ENCODE measurements around the gene ACTL7A. TPM values are rescaled to one million over a fixed set of nuclear protein-coding genes. Genes with fewer than 3 reads are reported as not detected.

Gene ACTL7A
- total and polyA plus RNA-seq, 2 of the 13 experiments (the other 11 are each of a cell fraction or from before 2014, with no cell fraction given) = not detected

DNA sequence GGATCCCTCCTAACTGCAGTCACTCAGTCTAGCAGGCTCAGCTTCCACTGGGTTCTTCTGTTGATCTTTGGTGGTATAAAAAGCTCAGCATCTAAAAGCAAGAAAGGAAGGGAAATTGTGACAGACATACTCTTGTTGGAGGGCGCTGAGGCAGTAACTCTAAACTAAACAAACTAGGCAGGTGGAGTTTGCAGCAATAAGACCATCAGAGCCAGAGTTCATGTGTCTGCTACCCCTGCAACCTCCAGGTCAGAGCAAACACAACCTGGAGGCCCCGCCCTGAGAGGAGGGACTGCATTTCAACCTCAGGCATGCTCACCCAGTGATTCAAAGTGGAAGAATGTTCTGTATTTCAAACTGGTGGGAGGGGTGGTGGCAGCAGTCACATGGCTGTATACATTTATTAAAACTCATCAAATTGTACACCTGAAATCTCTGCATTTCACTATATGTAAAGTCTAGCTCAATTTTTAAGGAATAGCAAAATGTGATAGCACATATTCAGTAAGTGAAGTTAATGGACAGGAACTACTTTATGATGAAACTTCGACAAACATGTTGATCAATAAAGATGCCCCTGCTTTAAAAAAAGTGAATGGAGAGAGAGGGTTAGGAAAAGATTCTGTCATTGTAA is 7.1 kb downstream of the ACTL7A start:
- intact Hi-C loops (cut with micrococcal nuclease; ENCODE audit: unreplicated experiment) = loop anchor here (10.0 kb wide), 1 partner anchor 94 kb away; no protein-coding TSS in a partner anchor
- peak; percentile 86 for ATAC-seq
- TF ChIP-seq ONECUT2 (CRISPR knock-in tag; IDR thresholded peaks at IDR 0.05) (0 out of 2 replicates have a peak, but pooled peaks have one; percentile 10), NPAS2 (CRISPR knock-in tag; IDR thresholded peaks at IDR 0.05; ENCODE audit: borderline replicate concordance) (no peak), ZNF317 (CRISPR knock-in tag; IDR thresholded peaks at IDR 0.05) (peak; percentile 73), ZNF253 (CRISPR knock-in tag; IDR thresholded peaks at IDR 0.05; ENCODE audit: borderline replicate concordance) (no peak), ZNF331 (CRISPR knock-in tag; IDR thresholded peaks at IDR 0.05) (peak; percentile 99), REPIN1 (CRISPR knock-in tag; IDR thresholded peaks at IDR 0.05; ENCODE audit: borderline replicate concordance, low read depth) (peak; percentile 81; the same call in 1 of the 2 replicates), ZNF121 (CRISPR knock-in tag; IDR thresholded peaks at IDR 0.05) (no peak), ZNF577 (CRISPR knock-in tag; IDR thresholded peaks at IDR 0.05; ENCODE audit: borderline replicate concordance, low read depth) (no peak), ZNF510 (CRISPR knock-in tag; IDR thresholded peaks at IDR 0.05; ENCODE audit: low read depth) (no peak), ARID2 (CRISPR knock-in tag; IDR thresholded peaks at IDR 0.05; ENCODE audit: borderline replicate concordance) (no peak), SP140L (CRISPR knock-in tag; IDR thresholded peaks at IDR 0.05; ENCODE audit: borderline replicate concordance) (no peak), ZC3H13 (CRISPR knock-in tag; IDR thresholded peaks at IDR 0.05) (peak; percentile 25; the same call in 1 of the 2 replicates), ZNF430 (CRISPR knock-in tag; IDR thresholded peaks at IDR 0.05) (0 out of 2 replicates have a peak, but pooled peaks have one; percentile 23), NCOA5 (CRISPR knock-in tag; IDR thresholded peaks at IDR 0.05) (no peak), GABPB1 (CRISPR knock-in tag; IDR thresholded peaks at IDR 0.05) (no peak), SMYD3 (CRISPR knock-in tag; IDR thresholded peaks at IDR 0.05) (no peak; the same call in 1 of the 2 replicates), ZNF83 (CRISPR knock-in tag; IDR thresholded peaks at IDR 0.05; ENCODE audit: borderline replicate concordance) (no peak), ZMYM4 (CRISPR knock-in tag; IDR thresholded peaks at IDR 0.05) (peak; percentile 76), ZNF567 (CRISPR knock-in tag; IDR thresholded peaks at IDR 0.05; ENCODE audit: borderline replicate concordance) (no peak), ZNF562 (CRISPR knock-in tag; IDR thresholded peaks at IDR 0.05; ENCODE audit: borderline replicate concordance) (no peak), SALL1 (CRISPR knock-in tag; IDR thresholded peaks at IDR 0.05) (peak; percentile 95), EHMT2 (IDR thresholded peaks at IDR 0.05; ENCODE audit: borderline replicate concordance, low read depth, low read length) (no peak)
- TF ChIP-seq, protein P1, sequence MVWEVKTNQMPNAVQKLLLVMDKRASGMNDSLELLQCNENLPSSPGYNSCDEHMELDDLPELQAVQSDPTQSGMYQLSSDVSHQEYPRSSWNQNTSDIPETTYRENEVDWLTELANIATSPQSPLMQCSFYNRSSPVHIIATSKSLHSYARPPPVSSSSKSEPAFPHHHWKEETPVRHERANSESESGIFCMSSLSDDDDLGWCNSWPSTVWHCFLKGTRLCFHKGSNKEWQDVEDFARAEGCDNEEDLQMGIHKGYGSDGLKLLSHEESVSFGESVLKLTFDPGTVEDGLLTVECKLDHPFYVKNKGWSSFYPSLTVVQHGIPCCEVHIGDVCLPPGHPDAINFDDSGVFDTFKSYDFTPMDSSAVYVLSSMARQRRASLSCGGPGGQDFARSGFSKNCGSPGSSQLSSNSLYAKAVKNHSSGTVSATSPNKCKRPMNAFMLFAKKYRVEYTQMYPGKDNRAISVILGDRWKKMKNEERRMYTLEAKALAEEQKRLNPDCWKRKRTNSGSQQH (CRISPR knock-in tag; IDR thresholded peaks at IDR 0.05; ENCODE audit: low read depth) = no peak
- TF ChIP-seq, protein P2, sequence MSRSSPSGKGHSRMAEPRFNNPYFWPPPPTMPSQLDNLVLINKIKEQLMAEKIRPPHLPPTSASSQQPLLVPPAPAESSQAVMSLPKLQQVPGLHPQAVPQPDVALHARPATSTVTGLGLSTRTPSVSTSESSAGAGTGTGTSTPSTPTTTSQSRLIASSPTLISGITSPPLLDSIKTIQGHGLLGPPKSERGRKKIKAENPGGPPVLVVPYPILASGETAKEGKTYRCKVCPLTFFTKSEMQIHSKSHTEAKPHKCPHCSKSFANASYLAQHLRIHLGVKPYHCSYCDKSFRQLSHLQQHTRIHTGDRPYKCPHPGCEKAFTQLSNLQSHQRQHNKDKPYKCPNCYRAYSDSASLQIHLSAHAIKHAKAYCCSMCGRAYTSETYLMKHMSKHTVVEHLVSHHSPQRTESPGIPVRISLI (CRISPR knock-in tag; IDR thresholded peaks at IDR 0.05; ENCODE audit: borderline replicate concordance) = no peak

More for the DNA sequence above, 7.1 kb downstream of the ACTL7A start:
- no peak overlapping the region for H3K9ac ChIP-seq (ENCODE audit: insufficient read depth, low read depth, low read length)
- H3K27me3 ChIP-seq (ENCODE audit: control insufficient read depth in 1 of 2, insufficient read depth in 2 of 2, low read length in 2 of 2) = no peaks in the 10 kb centered on the region
- peaks cover 10 to 59% of the 10 kb centered on the region in 2 experiments for H3K36me3 ChIP-seq (replicated peaks in 1 of 2; ENCODE audit: control insufficient read depth in 1 of 2, insufficient read depth in 2 of 2, low read length in 2 of 2)
- POLR2A ChIA-PET = interaction anchor here (0.8 to 1.7 kb wide), 11 partner anchors 8 to 142 kb away, joined by 3 to 24 read pairs (median 4); partner anchors contain the start of genes ABITRAM and ELP1
- no peak overlapping the region for H3K4me3 ChIP-seq (replicated peaks in 1 of 3; ENCODE audit: insufficient read depth in 1 of 3, low read depth in 2 of 3, low read length in 3 of 3)
- no TSS peak for BruUV-seq (replicated peaks)
- H3K4me1 ChIP-seq (ENCODE audit: insufficient read depth, low read length) = peaks cover 91% of the 10 kb centered on the region
- 6% methylated on average over 3 of the region's 3 CpGs for WGBS (ENCODE audit: low lambda C conversion rate)
- H3K4me2 ChIP-seq (ENCODE audit: low read depth, low read length) = peak overlapping the region; percentile 24
- peaks cover 4% of the 10 kb centered on the region for H3K79me2 ChIP-seq (ENCODE audit: insufficient read depth, low read length)
- DNase-seq (ENCODE audit: low spot score) (peak; percentile 97), FAIRE-seq (peak; percentile 94)
- CTCF ChIA-PET (ENCODE audit: low intra/inter-chr PET ratio, low total read pairs) = no interaction called here
- in situ Hi-C loops (cut with HindIII; ENCODE audit: extremely low pct_ligation_motif_present, low pct_unique_long_range_greater_than_20kb) = no loop called here
- no peak overlapping the region for H2AFZ ChIP-seq (ENCODE audit: low read length)
- no peaks in the 10 kb centered on the region for H3K9me3 ChIP-seq (ENCODE audit: low read length)
- H3K27ac ChIP-seq (ENCODE audit: extremely low read length, insufficient read depth, low read length) = peak overlapping the region; percentile 70
- peaks cover 11% of the 10 kb centered on the region; the same call in 1 of the 2 replicates for H4K20me1 ChIP-seq (ENCODE audit: insufficient read depth, low read length)

All from HepG2 (cell line).